GM12878 (cell line): ENCODE results near the gene ZDHHC11. TPM values are rescaled to one million over a fixed set of nuclear protein-coding genes. Genes with fewer than 3 reads are reported as not detected.
"Not testable (repeated sequence)": the region's sequence is repeated elsewhere in the genome, so short reads cannot be mapped to it uniquely, and the experiment has no call there.

Source experiments
- ATAC-seq: fragments of 200-7000 bp; cut with Tn5 transposase; 3 replicates; pipeline ENCODE4 v1.9.1; 2020; ENCODE audit warnings: mild to moderate bottlenecking, moderate library complexity
- BruUV-seq: library from RNA; stranded (reverse); fragments of 400-500 nt; replicated peaks from 2 replicates; lab custom pipeline; 2021; lab: Mats Ljungman, UMichigan
- CTCF ChIA-PET: fragments of 300-600 bp; sonication (Branson Sonifier 250); formaldehyde crosslinking; extraction: SDS; loops from one replicate; lab custom pipeline; 2021; ENCODE audit warnings: inconsistent platforms; lab: Yijun Ruan, JAX
- POLR2A ChIA-PET: fragments of 350-600 bp; formaldehyde crosslinking; extraction: SDS; loops from one replicate; lab custom pipeline; 2021; ENCODE audit warnings: inconsistent platforms; lab: Charles Lee
- RAD21 ChIA-PET: fragments of 300-600 bp; sonication (Branson Sonifier 250); formaldehyde crosslinking; loops from one replicate; lab custom pipeline; 2023; ENCODE audit warnings: antibody characterized with exemption; ENCODE audit not compliant: unreplicated experiment; lab: Charles Lee
- SMC1A ChIA-PET: fragments of 300-600 bp; sonication (Branson Sonifier 250); formaldehyde crosslinking; loops from one replicate; lab custom pipeline; 2023; ENCODE audit not compliant: unreplicated experiment, uncharacterized antibody; lab: Charles Lee
- DNase-seq: peaks from one replicate; pipeline ENCODE4 v3.0.0-alpha.2; 2011; ENCODE audit warnings: low read depth, low spot score
- FAIRE-seq: peaks from 3 replicates; lab custom pipeline; 2011; peaks lifted over from hg19 to GRCh38; lab: Jason Lieb, UNC
- H2AFZ ChIP-seq: 2 replicates; pipeline ENCODE4 v1.6.0; 2011; ENCODE audit warnings: low read depth, low read length, control low read depth; ENCODE audit not compliant: control insufficient read depth
- H3K27ac ChIP-seq: 2 replicates; pipeline ENCODE4 v1.5.1; 2011; ENCODE audit warnings: control low read depth; ENCODE audit not compliant: control insufficient read depth, insufficient read depth
- H3K27me3 ChIP-seq, 2 experiments: replicated peaks in 1 of 2; 2 replicates each; pipeline versions ENCODE4 v1.6.0 to v1.6.1; 2011; ENCODE audit warnings: low read length in 1 of 2; ENCODE audit not compliant: control insufficient read depth in 2 of 2, insufficient read depth in 2 of 2
- H3K36me3 ChIP-seq, 2 experiments: 2 replicates each; pipeline ENCODE4 v1.5.1; 2011; ENCODE audit warnings: low read length in 1 of 2; ENCODE audit not compliant: control insufficient read depth in 2 of 2, insufficient read depth in 2 of 2
- H3K4me1 ChIP-seq: 2 replicates; pipeline ENCODE4 v1.6.1; 2011; ENCODE audit warnings: mild to moderate bottlenecking, low read length, moderate library complexity, mixed read lengths; ENCODE audit not compliant: control insufficient read depth, insufficient read depth
- H3K4me2 ChIP-seq: 2 replicates; pipeline ENCODE4 v1.6.0; 2011; ENCODE audit warnings: control low read depth; ENCODE audit not compliant: control insufficient read depth, insufficient read depth
- H3K4me3 ChIP-seq: fragments of 200-600 bp; sonication (generic); 2 replicates; pipeline ENCODE4 v1.5.1; 2016
- H3K79me2 ChIP-seq: 2 replicates; pipeline ENCODE4 v1.6.0; 2011; ENCODE audit warnings: low read length; ENCODE audit not compliant: control insufficient read depth, insufficient read depth
- H3K9ac ChIP-seq: 2 replicates; pipeline ENCODE4 v1.8.0; 2011; ENCODE audit warnings: low read length, control low read depth, mixed read lengths; ENCODE audit not compliant: control insufficient read depth, insufficient read depth
- H3K9me3 ChIP-seq: replicated peaks from 3 replicates; pipeline ENCODE4 v1.5.1; 2011; ENCODE audit warnings: mild to moderate bottlenecking, low read length; ENCODE audit not compliant: control insufficient read depth, insufficient read depth
- H4K20me1 ChIP-seq: 2 replicates; pipeline ENCODE4 v1.6.0; 2011; ENCODE audit not compliant: control insufficient read depth, insufficient read depth
- CEBPZ ChIP-seq: fragments of 150-350 bp; IDR thresholded peaks from 2 replicates; pipeline ENCODE4 v1.6.1; 2016; ENCODE audit warnings: low read depth, low read length
- WGBS: methylation state at CpG from one replicate; pipeline ENCODE4 v1.1.6; 2016; ENCODE audit warnings: low lambda C conversion rate; ENCODE audit not compliant: insufficient replicate concordance, insufficient coverage; ENCODE audit errors: missing lambda C conversion rate; 5-methylcytosine and 5-hydroxymethylcytosine counted together
- in situ Hi-C: fragments of 300-500 bp; cut with MboI; formaldehyde crosslinking; loops from 9 replicates; pipeline ENCODE4 v1.14.3; 2018; ENCODE audit warnings: mixed read lengths
- intact Hi-C: fragments of 100-400 bp; cut with micrococcal nuclease; formaldehyde crosslinking; loops from one replicate; pipeline ENCODE4 v1.14.2; 2022; ENCODE audit not compliant: unreplicated experiment
- polyA plus RNA-seq, 11 experiments: library from polyadenylated mRNA; depleted of rRNA in 4 of 11; unstranded in 6 of 11; stranded (reverse) in 5 of 11; fragments of >200 nt; fragmentation: Nextera tagmentation in 4 of 11; fragmentation: Illumina TruSeq in 1 of 11; extraction: Ambion mirVana in 4 of 11; extraction: Trizol in 1 of 11; gene quantifications; 1 replicate in 1 of 11; 2 replicates in 10 of 11; pipeline versions ENCODE4 v1.2.1 to v1.2.3, GENCODE V29; 2011 to 2016; ENCODE audit warnings: inconsistent platforms in 2 of 11, missing spikeins in 2 of 11, low read depth in 1 of 11
- total RNA-seq, 4 experiments: library from RNA; depleted of rRNA in 3 of 4; stranded (reverse); fragments of >200 nt in 3 of 4; fragmentation: Illumina TruSeq in 1 of 4; extraction: Trizol in 1 of 4; gene quantifications; 2 replicates each; pipeline versions ENCODE4 v1.2.1 to v1.2.3, GENCODE V29; 2013 to 2021

The ZDHHC11 gene
- total and polyA plus RNA-seq, 10 of the 15 experiments (the other 5 are each of a cell fraction or from before 2014, with no cell fraction given) = 0.04 to 1.4 (median 0.30) TPM

GRCh38 chr5:749101-749670, 101.6 kb downstream of the ZDHHC11 start (continued):
- TF ChIP-seq CEBPZ = no peak

DNA sequence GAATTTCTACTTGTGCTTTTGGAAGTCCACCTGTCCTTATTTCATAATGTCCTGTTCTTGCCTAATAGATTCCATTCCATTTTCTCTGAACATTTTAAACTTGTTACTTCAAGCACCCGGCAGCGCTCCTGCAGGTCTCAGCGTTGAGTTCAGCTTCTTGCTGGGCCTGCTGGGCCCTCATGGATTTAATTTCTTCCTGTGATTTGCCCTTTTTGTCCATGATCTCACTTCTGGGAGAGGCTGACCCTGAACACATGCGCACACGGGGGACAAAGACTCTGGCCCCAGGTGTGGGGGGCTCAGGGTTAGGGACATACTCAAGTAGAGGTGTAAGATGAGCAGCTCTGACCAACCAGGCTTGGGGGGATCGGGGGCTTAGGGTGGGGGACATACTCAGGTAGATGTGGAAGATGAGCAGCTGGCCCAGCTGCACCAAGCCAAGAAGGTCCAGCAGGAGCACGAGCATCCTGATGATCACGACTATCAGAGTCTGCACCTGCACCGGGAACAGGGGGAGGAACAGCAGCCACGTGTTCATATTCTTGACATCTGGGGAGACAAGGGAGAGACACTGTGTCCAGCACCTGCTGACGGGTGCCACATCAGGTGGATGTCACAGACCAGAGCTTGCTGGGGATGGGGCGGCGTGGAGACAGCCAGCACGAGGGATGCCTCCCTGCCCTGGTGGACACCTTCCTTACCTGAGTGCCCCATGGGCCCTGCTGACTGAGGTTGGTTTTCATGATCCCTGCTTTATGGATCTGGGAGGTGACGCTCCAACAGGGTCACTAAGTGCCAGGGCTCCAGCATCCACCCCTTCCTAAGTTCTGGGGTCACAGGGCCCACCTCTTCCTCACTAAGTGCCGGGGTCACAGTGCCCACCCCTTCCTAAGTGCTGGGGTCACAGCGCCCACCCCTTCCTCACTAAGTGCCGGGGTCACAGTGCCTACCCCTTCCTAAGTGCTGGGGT, 102.5 kb downstream of the ZDHHC11 start:
- FAIRE-seq, in situ Hi-C loops, POLR2A ChIA-PET: not testable (repeated sequence)

GRCh38 chr5:747303-747844, 103.4 kb downstream of the ZDHHC11 start:
- CTCF ChIA-PET, DNase-seq, H3K4me3 ChIP-seq, H3K4me1 ChIP-seq, FAIRE-seq, H3K9ac ChIP-seq, H3K9me3 ChIP-seq, SMC1A ChIA-PET, H3K27ac ChIP-seq, H2AFZ ChIP-seq, H3K4me2 ChIP-seq, H3K36me3 ChIP-seq, POLR2A ChIA-PET, H4K20me1 ChIP-seq, H3K27me3 ChIP-seq, BruUV-seq, ATAC-seq, intact Hi-C loops, RAD21 ChIA-PET, H3K79me2 ChIP-seq, in situ Hi-C loops: not testable (repeated sequence)
- WGBS = 28% methylated on average over 6 of the region's 9 CpGs

More for the DNA sequence above, 102.5 kb downstream of the ZDHHC11 start:
- H3K9me3 ChIP-seq, H3K36me3 ChIP-seq, CTCF ChIA-PET, SMC1A ChIA-PET, H4K20me1 ChIP-seq, RAD21 ChIA-PET, H3K4me1 ChIP-seq, H3K4me3 ChIP-seq, DNase-seq, BruUV-seq, H2AFZ ChIP-seq, H3K9ac ChIP-seq, H3K79me2 ChIP-seq, H3K27me3 ChIP-seq, H3K4me2 ChIP-seq, H3K27ac ChIP-seq, intact Hi-C loops, ATAC-seq: not testable (repeated sequence)
- 36% methylated on average over 18 of the region's 18 CpGs for WGBS
